ENCODE results near the gene SLC5A1.
"Not testable (repeated sequence)": the region's sequence is repeated elsewhere in the genome, so short reads cannot be mapped to it uniquely, and the experiment has no call there.

Gene SLC5A1

DNA sequence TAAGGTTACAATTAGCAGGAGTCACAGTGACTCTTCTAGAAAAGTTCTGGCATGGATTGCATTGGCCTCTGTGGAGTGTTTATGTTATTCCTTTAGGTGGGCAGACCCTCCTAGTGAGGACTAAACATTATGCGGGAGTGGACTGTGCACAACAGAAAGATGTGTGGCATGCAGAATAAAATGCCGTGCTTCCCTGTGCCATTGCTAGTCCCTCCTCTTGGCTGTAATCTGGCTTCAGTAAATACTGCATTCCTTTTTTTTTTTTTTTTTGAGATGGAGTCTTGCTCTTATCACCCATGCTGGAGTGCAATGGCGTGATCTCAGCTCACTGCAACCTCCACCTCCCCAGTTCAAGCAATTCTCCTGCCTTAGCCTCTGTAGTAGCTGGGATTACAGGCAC is 45.0 kb downstream of the SLC5A1 start:
- no peak for DNase-seq (ENCODE audit: low read depth, low spot score)

DNA sequence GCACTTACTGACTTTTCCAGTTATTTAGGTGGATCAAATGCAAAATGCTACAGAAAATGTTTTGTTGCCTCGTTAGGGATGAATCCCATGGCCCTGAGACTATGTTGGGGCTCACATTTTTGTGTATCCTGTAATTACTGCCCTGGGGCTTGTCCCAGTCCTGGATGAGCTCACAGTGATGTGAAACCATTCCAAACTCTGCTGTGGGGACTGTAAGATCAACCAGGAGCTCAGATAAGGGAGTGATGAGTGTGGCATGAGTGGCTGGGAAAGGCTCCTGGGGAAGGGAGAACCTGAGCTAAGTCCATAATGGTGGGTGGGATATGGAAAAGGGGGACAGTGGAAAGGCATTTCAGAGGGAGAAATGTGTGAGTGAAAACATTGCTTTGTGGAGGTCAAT is 54.0 kb downstream of the SLC5A1 start:
- no peak for DNase-seq (ENCODE audit: low read depth, low spot score)

DNA sequence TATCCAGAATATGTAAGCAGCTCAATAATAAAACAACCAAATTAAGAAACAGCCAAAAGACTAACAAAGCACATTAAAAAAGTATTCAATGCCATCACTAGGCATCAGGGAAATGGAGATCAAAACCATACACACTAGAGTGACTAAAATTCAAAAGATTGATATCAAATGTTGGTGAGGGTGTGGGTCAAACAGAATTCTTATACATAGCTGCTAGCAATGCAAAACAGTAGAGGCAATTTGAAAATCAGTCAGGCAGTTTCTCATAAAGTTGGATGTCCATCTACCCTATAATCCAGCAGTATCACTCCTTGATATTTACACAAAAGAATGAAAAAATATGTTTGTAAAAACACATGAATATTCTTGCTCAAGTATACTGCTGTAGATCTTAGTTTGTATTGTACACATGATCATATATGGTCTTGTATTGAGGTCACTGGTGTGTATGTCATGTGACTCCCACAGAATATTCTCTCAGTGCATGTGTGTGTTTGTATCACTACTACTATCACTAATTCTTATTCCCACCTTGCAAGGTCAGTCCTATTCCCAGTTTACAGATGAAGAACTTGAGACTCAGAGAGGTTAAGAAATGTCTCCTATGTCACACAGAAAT is 54.9 kb downstream of the SLC5A1 start:
- DNase-seq (ENCODE audit: low read depth, low spot score) = no peak

DNA sequence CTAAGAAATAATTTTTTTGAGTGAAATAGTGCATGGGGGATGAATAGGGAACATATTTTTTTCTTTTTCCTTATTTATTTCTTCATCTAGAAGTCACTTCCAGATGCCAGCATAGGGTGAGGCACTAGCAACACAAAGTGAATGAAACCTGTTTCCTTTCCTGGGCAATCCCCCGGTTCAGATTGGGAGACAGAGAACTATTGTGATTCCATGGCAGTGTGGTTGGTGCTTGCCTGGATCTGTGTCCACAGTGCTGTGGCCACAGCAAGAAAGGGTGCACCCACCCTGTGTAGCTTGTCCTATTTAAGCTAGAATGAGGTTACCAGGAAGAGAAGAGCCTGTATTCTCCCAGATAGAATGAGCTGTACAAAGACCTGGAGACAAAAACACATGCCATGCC is 57.6 kb downstream of the SLC5A1 start:
- DNase-seq (ENCODE audit: low read depth, low spot score) = no peak

- no peak for DNase-seq (ENCODE audit: low read depth, low spot score)
These were observed 60.7 kb downstream of the SLC5A1 start for GRCh38 chr22:32103658-32104315.

DNA sequence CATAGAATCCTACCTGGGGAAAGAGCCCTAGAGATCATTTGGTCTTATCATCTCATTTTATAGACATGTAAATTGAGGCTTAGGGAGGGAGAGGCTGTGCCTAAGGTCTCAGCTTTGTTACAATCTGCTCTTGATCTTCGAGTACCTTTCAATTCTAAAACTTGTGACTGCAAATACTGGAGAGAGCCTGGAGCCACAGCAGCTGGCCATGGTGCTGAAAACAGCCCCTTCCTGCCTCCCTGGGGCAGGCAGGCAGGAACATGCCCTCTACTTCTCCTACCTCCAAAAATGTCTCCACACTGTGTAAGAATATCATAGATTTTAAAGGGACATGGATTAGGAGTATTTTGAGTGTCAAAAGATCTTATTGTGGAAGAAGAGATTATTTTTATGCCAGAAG is 63.9 kb downstream of the SLC5A1 start:
- no peak for DNase-seq (ENCODE audit: low read depth, low spot score)

GRCh38 chr22:32112380-32112779 is 69.3 kb downstream of the SLC5A1 start:
- DNase-seq (ENCODE audit: low read depth, low spot score) = no peak

DNA sequence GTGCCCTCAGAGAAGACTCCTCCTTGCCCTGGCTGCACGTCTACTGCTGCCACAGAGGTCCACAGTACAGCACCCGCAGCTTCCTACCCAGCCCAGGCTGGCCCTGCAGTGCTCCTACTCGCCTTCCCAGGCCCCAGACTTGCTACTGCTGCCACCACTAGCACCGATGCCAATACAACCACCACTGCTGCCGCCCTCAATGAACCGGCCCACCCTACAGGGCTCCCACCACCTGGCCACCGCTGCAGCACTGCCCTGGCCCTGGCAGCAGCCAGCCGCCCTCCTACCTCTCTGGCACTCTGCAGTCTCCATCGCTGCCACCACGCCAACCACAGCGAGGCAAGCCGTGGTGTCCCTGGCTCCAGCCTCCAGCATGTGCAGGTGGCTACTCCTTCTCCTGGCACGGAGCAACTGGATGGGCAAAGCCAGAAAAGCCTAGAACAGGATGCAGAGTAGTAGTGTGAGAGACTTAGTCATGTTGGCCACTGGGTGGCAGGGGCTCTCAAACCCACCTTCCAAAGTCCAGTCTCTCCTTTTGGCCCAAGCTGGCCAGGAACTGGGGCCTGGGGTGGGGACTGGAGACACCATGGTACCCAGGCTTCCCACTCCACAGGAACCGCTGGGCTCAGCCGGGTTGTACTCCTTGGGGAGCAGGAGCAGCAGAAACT is 76.6 kb downstream of the SLC5A1 start:
- DNase-seq (ENCODE audit: low read depth, low spot score) = no peak

DNA sequence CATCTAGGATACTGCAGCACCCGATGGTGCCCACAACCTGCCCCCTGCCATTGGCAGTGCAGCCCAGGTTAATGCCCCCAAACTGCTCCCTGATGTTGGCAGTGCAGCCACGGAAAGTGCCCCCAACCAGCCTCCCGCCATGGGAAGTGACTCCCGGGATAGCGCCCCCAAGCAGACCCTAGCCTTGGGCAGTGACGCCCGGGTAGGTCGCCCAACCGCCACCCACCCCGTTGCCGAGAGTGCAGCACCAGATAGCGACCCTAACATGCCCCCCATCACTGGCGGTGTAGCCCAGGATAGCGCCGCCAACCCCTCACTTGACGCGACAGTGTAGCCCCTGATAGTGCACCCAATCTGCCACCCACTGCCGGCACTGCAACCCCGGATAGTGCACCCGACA is 77.5 kb downstream of the SLC5A1 start:
- no peak for DNase-seq (ENCODE audit: low read depth, low spot score)

GRCh38 chr22:32122899-32123298 is 79.8 kb downstream of the SLC5A1 start:
- no peak for DNase-seq (ENCODE audit: low read depth, low spot score)

DNA sequence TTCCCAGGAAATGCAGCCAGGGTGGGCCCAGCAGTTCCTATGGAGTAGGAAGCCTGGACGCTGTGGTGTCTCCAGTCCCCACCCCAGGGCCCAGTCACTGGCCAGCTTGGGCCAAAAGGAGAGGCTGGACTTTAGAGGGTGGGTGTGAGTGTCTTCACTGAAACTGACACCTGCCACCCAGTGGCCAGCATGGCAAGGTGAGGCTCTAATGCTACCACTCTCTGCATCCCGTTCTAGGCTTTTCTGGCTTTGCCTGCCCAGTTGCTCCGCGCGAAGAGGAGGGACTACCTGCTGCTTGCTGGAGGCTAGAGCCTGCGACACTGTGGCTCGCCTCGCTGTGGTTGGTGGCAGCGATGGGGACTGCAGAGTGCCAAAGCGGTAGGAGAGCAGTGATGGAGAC is 80.6 kb downstream of the SLC5A1 start:
- DNase-seq (ENCODE audit: low read depth, low spot score) = no peak

- DNase-seq (ENCODE audit: low read depth, low spot score) = no peak
These were observed 84.8 kb downstream of the SLC5A1 start for GRCh38 chr22:32127904-32128303.

GRCh38 chr22:32130464-32130863 is 87.4 kb downstream of the SLC5A1 start:
- DNase-seq (ENCODE audit: low read depth, low spot score) = no peak

- no peak for DNase-seq (ENCODE audit: low read depth, low spot score)
These were observed 89.1 kb downstream of the SLC5A1 start for GRCh38 chr22:32132126-32132525.

DNA sequence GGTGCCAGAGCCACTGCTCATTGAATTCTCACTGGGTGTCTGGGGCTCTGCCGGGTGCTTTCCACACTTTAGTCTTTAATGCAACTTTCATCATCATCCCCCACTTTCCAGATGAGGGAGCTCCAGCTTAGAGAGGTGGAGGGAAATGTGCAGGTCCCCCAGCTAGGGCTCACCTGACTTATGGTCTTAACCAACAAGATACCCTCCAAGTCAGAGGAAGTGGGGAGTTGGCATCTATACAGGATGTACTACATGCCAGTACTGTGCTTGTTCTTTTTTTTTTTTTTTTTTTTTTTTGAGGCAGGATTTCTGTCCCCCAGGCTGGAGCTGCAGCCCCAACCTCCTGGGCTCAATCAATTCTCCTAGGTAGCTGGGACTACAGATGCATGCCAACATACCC is 89.7 kb downstream of the SLC5A1 start:
- no peak for DNase-seq (ENCODE audit: low read depth, low spot score)

- DNase-seq (ENCODE audit: low read depth, low spot score) = not testable (repeated sequence)
These were observed 91.7 kb downstream of the SLC5A1 start for GRCh38 chr22:32134796-32135195.

DNA sequence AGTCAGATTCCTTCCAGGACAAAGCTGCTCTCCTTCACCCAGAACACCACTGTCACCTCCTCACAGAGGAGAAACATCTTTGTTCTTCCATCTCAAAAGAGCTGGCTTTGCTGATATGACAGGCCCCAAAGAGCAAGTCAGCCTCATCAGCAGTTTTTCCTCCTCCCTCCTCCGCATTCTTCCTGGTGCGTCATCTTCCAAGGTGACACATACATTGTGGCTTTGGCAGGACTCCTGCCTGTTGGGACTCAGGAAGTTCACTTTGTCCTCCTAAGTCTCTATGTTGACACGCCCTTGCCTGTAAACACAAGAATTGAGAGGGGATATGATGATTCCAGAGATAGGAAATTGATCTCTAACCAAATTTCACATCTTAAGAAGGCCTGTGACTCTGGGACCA is 92.9 kb downstream of the SLC5A1 start:
- not testable (repeated sequence) for DNase-seq (ENCODE audit: low read depth, low spot score)

GRCh38 chr22:32136881-32137280 is 93.8 kb downstream of the SLC5A1 start:
- not testable (repeated sequence) for DNase-seq (ENCODE audit: low read depth, low spot score)

DNA sequence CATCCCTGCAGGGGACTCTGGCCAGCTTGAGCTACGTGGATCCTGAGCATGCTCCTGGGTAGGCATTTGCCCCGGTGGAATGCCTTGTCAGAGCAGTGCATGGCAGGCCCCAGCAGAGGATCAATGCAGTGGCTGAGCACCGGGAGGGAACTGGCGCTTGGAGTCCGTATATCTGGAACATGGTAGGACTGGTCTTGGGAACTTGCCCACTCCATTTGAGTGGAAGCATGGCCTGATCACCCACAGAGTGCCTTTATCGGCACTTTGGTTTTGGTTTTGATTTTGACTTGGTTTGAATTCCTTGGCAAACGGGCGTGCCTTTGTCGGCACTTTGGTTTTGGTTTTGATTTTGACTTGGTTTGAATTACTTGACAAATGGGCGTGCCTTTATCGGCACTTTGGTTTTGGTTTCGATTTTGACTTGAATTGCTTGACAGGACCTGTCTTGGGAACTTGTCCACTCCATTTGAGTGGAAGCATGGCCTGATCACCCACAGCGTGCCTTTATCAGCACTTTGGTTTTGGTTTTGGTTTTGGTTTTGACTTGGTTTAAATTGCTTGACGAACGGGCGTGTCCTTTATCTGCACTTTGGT is 94.8 kb downstream of the SLC5A1 start:
- not testable (repeated sequence) for DNase-seq (ENCODE audit: low read depth, low spot score)

- DNase-seq (ENCODE audit: low read depth, low spot score) = not testable (repeated sequence)
These were observed 95.5 kb downstream of the SLC5A1 start for GRCh38 chr22:32138576-32138975.

DNA sequence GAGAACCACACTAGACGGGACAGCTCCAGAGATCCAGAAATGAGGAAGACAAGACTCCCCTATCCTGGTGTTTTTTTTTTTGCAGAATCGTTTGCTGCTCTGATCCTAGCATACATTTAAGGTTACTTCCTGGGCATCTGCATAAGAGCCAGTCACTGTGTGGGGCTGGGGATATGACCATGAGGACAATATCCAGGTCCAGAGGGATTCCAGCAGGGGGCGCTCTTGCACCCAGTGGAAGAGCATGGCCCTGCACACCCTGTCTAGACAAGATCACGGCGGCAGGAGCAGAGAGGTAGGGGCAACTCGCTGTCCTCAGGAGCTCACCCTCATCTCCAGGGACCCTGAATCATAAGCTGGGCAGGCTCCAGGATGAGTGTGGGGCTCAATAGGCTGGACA is 97.6 kb downstream of the SLC5A1 start:
- not testable (repeated sequence) for DNase-seq (ENCODE audit: low read depth, low spot score)

- DNase-seq (ENCODE audit: low read depth, low spot score) = no peak
These were observed 99.5 kb downstream of the SLC5A1 start for GRCh38 chr22:32142600-32142999.

Measured in brain pericyte (primary cell).